GM18867 (cell line): ENCODE results near the gene FANCC.

Source experiments
- ATAC-seq: cut with Tn5 transposase; IDR thresholded peaks from one replicate; pipeline ENCODE4 v1.9.1; 2021; ENCODE audit warnings: mild to moderate bottlenecking, moderate library complexity; ENCODE audit not compliant: unreplicated experiment

The FANCC gene

GRCh38 chr9:95053611-95054570 is 263.6 kb downstream of the FANCC start:
- no peak for ATAC-seq

- no peak for ATAC-seq
Measured at GRCh38 chr9:95049761-95050160, 267.7 kb downstream of the FANCC start.
